ENCODE data around the gene TSPAN9. TPM values are rescaled to one million over a fixed set of nuclear protein-coding genes. Genes with fewer than 3 reads are reported as not detected.

The TSPAN9 gene
- polyA plus RNA-seq, 1 of the 3 experiments (the other 2 are of a cell fraction), result 34.9 TPM

GRCh38 chr12:3300833-3301401, 223.7 kb downstream of the TSPAN9 start (continued):
- TF ChIP-seq FOXJ3 (CRISPR knock-in tag; IDR thresholded peaks at IDR 0.05) (no peak), EZH2phosphoT487 (IDR thresholded peaks at IDR 0.05; ENCODE audit: borderline replicate concordance, low read depth) (no peak)

DNA sequence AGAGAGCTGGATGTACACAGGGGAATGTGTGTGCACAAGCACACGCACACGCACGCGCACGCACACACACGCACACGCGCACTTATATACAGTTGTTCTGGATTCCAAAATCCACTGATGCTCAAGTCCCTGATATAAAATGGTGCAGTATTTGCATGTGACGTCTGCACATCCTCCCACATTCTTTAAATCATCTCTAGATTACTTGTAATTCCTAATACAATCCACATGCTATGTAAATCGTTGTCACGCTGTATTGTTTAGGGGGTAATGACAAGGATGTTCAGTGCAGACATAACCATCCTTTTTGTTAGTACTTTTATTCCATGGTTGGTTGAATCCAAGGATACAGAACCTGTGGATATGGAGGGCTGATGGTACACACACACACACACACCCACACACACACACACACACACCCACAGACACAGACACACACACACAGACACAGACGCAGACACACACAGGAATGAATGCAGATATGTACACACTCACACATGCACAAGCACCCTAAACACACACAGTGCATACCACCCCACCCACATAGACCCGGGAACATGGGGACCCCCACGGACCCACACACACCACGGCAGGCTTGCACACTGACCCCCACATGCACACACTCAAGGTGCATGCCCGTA, 225.3 kb downstream of the TSPAN9 start:
- TF ChIP-seq NRF1 (IDR thresholded peaks at IDR 0.05; ENCODE audit: low read depth, low read length), result no peak
- TF ChIP-seq POLR2AphosphoS5 (IDR thresholded peaks at IDR 0.05; ENCODE audit: low read depth, low read length), result no peak
- TF ChIP-seq, protein P1, sequence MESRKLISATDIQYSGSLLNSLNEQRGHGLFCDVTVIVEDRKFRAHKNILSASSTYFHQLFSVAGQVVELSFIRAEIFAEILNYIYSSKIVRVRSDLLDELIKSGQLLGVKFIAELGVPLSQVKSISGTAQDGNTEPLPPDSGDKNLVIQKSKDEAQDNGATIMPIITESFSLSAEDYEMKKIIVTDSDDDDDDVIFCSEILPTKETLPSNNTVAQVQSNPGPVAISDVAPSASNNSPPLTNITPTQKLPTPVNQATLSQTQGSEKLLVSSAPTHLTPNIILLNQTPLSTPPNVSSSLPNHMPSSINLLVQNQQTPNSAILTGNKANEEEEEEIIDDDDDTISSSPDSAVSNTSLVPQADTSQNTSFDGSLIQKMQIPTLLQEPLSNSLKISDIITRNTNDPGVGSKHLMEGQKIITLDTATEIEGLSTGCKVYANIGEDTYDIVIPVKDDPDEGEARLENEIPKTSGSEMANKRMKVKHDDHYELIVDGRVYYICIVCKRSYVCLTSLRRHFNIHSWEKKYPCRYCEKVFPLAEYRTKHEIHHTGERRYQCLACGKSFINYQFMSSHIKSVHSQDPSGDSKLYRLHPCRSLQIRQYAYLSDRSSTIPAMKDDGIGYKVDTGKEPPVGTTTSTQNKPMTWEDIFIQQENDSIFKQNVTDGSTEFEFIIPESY (IDR thresholded peaks at IDR 0.05; ENCODE audit: borderline replicate concordance, low read depth), result no peak
- TF ChIP-seq ELF1 (IDR thresholded peaks at IDR 0.05), result no peak
- TF ChIP-seq, protein P2, sequence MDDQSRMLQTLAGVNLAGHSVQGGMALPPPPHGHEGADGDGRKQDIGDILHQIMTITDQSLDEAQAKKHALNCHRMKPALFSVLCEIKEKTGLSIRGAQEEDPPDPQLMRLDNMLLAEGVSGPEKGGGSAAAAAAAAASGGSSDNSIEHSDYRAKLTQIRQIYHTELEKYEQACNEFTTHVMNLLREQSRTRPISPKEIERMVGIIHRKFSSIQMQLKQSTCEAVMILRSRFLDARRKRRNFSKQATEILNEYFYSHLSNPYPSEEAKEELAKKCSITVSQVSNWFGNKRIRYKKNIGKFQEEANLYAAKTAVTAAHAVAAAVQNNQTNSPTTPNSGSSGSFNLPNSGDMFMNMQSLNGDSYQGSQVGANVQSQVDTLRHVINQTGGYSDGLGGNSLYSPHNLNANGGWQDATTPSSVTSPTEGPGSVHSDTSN (IDR thresholded peaks at IDR 0.05), result no peak
- TF ChIP-seq CHD2 (IDR thresholded peaks at IDR 0.05; ENCODE audit: low read length, partially characterized antibody), result no peak
- TF ChIP-seq, protein P3, sequence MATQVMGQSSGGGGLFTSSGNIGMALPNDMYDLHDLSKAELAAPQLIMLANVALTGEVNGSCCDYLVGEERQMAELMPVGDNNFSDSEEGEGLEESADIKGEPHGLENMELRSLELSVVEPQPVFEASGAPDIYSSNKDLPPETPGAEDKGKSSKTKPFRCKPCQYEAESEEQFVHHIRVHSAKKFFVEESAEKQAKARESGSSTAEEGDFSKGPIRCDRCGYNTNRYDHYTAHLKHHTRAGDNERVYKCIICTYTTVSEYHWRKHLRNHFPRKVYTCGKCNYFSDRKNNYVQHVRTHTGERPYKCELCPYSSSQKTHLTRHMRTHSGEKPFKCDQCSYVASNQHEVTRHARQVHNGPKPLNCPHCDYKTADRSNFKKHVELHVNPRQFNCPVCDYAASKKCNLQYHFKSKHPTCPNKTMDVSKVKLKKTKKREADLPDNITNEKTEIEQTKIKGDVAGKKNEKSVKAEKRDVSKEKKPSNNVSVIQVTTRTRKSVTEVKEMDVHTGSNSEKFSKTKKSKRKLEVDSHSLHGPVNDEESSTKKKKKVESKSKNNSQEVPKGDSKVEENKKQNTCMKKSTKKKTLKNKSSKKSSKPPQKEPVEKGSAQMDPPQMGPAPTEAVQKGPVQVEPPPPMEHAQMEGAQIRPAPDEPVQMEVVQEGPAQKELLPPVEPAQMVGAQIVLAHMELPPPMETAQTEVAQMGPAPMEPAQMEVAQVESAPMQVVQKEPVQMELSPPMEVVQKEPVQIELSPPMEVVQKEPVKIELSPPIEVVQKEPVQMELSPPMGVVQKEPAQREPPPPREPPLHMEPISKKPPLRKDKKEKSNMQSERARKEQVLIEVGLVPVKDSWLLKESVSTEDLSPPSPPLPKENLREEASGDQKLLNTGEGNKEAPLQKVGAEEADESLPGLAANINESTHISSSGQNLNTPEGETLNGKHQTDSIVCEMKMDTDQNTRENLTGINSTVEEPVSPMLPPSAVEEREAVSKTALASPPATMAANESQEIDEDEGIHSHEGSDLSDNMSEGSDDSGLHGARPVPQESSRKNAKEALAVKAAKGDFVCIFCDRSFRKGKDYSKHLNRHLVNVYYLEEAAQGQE (IDR thresholded peaks at IDR 0.05; ENCODE audit: low read depth, low read length), result no peak
- TF ChIP-seq FOSL2 (IDR thresholded peaks at IDR 0.05; ENCODE audit: borderline replicate concordance, low read depth), result no peak
- no peak for TF ChIP-seq NFIC (IDR thresholded peaks at IDR 0.05; ENCODE audit: borderline replicate concordance)
- ChIA-PET CTCF (interaction anchor here (0.7 to 14.0 kb wide), 13 partner anchors 11 to 504 kb away, joined by 3 to 231 read pairs (median 19); no protein-coding TSS in a partner anchor), POLR2A (no interaction called here)
- Histone ChIP-seq H3K4me3 (ENCODE audit: low read depth in 2 of 2, low read length in 1 of 2) (no peak overlapping the region), H3K4me1 (ENCODE audit: control insufficient read depth in 1 of 2, insufficient read depth in 2 of 2, low read depth in 1 of 2, low read length in 1 of 2) (peaks cover 4 to 37% of the 10 kb centered on the region in 2 experiments; a peak in 3 of 4 replicates), H4K20me1 (ENCODE audit: insufficient read depth) (no peaks in the 10 kb centered on the region), H3K9me3 (no peaks in the 10 kb centered on the region), H3K9me2 (no peaks in the 10 kb centered on the region), H3K27me3 (ENCODE audit: insufficient read depth) (no peaks in the 10 kb centered on the region), H3K27ac (ENCODE audit: low read depth in 2 of 2, low read length in 1 of 2) (no peak overlapping the region), H3K79me2 (ENCODE audit: insufficient read depth) (no peaks in the 10 kb centered on the region), H2AFZ (ENCODE audit: low read depth) (no peak overlapping the region), H3K4me2 (no peak overlapping the region), H3K9ac (no peak overlapping the region), H3K36me3 (replicated peaks in 1 of 2; ENCODE audit: control insufficient read depth in 1 of 2, insufficient read depth in 2 of 2, low read length in 1 of 2) (no peaks in the 10 kb centered on the region), H3F3A (replicated peaks; ENCODE audit: insufficient read depth) (peaks cover 4% of the 10 kb centered on the region)
- DNase-seq, result no peak
- WGBS (ENCODE audit: low lambda C conversion rate), result 91% methylated on average over 13 of the region's 16 CpGs

Measured in SK-N-SH (cell line).